Astrocyte (in vitro differentiated cells and primary cell): ENCODE measurements around the gene SPANXC.

Source experiments
- CTCF ChIP-seq: IDR thresholded peaks from 2 replicates; pipeline ENCODE4 v1.5.1; 2011; ENCODE audit warnings: low read depth, mild to moderate bottlenecking, inconsistent platforms, low read length, moderate library complexity; ENCODE audit not compliant: insufficient read depth
- EZH2 ChIP-seq: IDR thresholded peaks from 2 replicates; pipeline ENCODE4 v1.6.1; 2012; ENCODE audit warnings: mild to moderate bottlenecking, low read length, inconsistent platforms; ENCODE audit not compliant: insufficient read depth

GRCh38 chrX:141214196-141214595 lies 28.1 kb downstream of the SPANXC start:
- TF ChIP-seq EZH2 (no peak), CTCF (no peak)
